HFFc6 (cell line): ENCODE measurements around the gene IL1A. TPM values are rescaled to one million over a fixed set of nuclear protein-coding genes. Genes with fewer than 3 reads are reported as not detected.

Experiments used
- DNase-seq: peaks from one replicate; pipeline ENCODE4 v3.0.0-alpha.2; 2018
- H3K27ac Mint-ChIP-seq: 2 replicates; pipeline ENCODE4 v1.8.0; 2020; ENCODE audit warnings: mild to moderate bottlenecking, mixed read lengths
- H3K27me3 Mint-ChIP-seq: 2 replicates; pipeline ENCODE4 v1.8.0; 2021; ENCODE audit warnings: mild to moderate bottlenecking, moderate library complexity, mixed read lengths; ENCODE audit not compliant: insufficient read depth
- H3K36me3 Mint-ChIP-seq: 2 replicates; pipeline ENCODE4 v1.8.0; 2021; ENCODE audit warnings: low read depth, mixed read lengths
- H3K4me1 Mint-ChIP-seq: 2 replicates; pipeline ENCODE4 v1.8.0; 2020; ENCODE audit warnings: low read depth, mixed read lengths
- H3K4me3 Mint-ChIP-seq: 2 replicates; pipeline ENCODE4 v1.8.0; 2020; ENCODE audit warnings: mild to moderate bottlenecking, moderate library complexity, mixed read lengths
- H3K9me3 Mint-ChIP-seq: 2 replicates; pipeline ENCODE4 v1.8.0; 2020; ENCODE audit warnings: mild to moderate bottlenecking, mixed read lengths
- CTCF ChIP-seq: fragments of 200-600 bp; sonication (generic); IDR thresholded peaks from 2 replicates; pipeline ENCODE4 v1.5.0; 2021; ENCODE audit warnings: antibody characterized with exemption, mild to moderate bottlenecking
- total RNA-seq, 6 experiments: library from RNA; stranded (reverse); fragmentation: NEBNext Ultra II Directional; extraction: Animal tissue kit (Norgen Biotek cat#: 25700); gene quantifications; 2 replicates in 1 of 6; 3 replicates in 5 of 6; pipeline ENCODE4 v1.2.3, GENCODE V29; 2021

Gene IL1A
- total RNA-seq, 6 experiments from 2014 or later: 0.07 TPM; not detected in 5

- H3K36me3 Mint-ChIP-seq: peaks cover 13% of the 10 kb centered on the region
- no peak for DNase-seq
- H3K27ac Mint-ChIP-seq: no peak overlapping the region
- H3K9me3 Mint-ChIP-seq: no peaks in the 10 kb centered on the region
- no peak overlapping the region for H3K4me3 Mint-ChIP-seq
- H3K4me1 Mint-ChIP-seq: peaks cover 25% of the 10 kb centered on the region
- no peak for TF ChIP-seq CTCF
- no peaks in the 10 kb centered on the region; the same call in 1 of the 2 replicates for H3K27me3 Mint-ChIP-seq
Observed at GRCh38 chr2:112733871-112734270, 50.4 kb downstream of the IL1A start.

GRCh38 chr2:112733456-112733855 lies 50.8 kb downstream of the IL1A start:
- no peak for TF ChIP-seq CTCF
- Mint-ChIP-seq H3K4me1 (peaks cover 22% of the 10 kb centered on the region), H3K36me3 (peaks cover 13% of the 10 kb centered on the region), H3K9me3 (no peaks in the 10 kb centered on the region), H3K4me3 (no peak overlapping the region), H3K27ac (no peak overlapping the region), H3K27me3 (no peaks in the 10 kb centered on the region; the same call in 1 of the 2 replicates)
- DNase-seq: no peak

GRCh38 chr2:112731479-112731878 lies 52.8 kb downstream of the IL1A start:
- H3K36me3 Mint-ChIP-seq: peaks cover 2% of the 10 kb centered on the region
- H3K4me1 Mint-ChIP-seq: peaks cover 14% of the 10 kb centered on the region
- H3K27me3 Mint-ChIP-seq: no peaks in the 10 kb centered on the region; the same call in 1 of the 2 replicates
- no peak for DNase-seq
- no peak overlapping the region for H3K4me3 Mint-ChIP-seq
- H3K9me3 Mint-ChIP-seq: no peaks in the 10 kb centered on the region
- H3K27ac Mint-ChIP-seq: no peak overlapping the region
- TF ChIP-seq CTCF: no peak

GRCh38 chr2:112730791-112731190 lies 53.5 kb downstream of the IL1A start:
- Mint-ChIP-seq H3K9me3 (no peaks in the 10 kb centered on the region), H3K4me3 (no peak overlapping the region), H3K27me3 (no peaks in the 10 kb centered on the region; the same call in 1 of the 2 replicates), H3K27ac (no peak overlapping the region), H3K4me1 (peaks cover 16% of the 10 kb centered on the region; the same call in 1 of the 2 replicates), H3K36me3 (no peaks in the 10 kb centered on the region)
- TF ChIP-seq CTCF: no peak
- no peak for DNase-seq

GRCh38 chr2:112730216-112730615 lies 54.1 kb downstream of the IL1A start:
- H3K4me3 Mint-ChIP-seq: no peak overlapping the region
- DNase-seq: no peak
- H3K27me3 Mint-ChIP-seq: no peaks in the 10 kb centered on the region; the same call in 1 of the 2 replicates
- TF ChIP-seq CTCF: no peak
- H3K4me1 Mint-ChIP-seq: peaks cover 16% of the 10 kb centered on the region; the same call in 1 of the 2 replicates
- H3K27ac Mint-ChIP-seq: no peak overlapping the region
- no peaks in the 10 kb centered on the region for H3K9me3 Mint-ChIP-seq
- H3K36me3 Mint-ChIP-seq: no peaks in the 10 kb centered on the region
